HG03460 (cell line): ENCODE data around the gene PTPRC.

Experiments
- ATAC-seq: cut with Tn5 transposase; IDR thresholded peaks from one replicate; pipeline ENCODE4 v1.9.1; 2021; ENCODE audit not compliant: unreplicated experiment

PTPRC gene

DNA sequence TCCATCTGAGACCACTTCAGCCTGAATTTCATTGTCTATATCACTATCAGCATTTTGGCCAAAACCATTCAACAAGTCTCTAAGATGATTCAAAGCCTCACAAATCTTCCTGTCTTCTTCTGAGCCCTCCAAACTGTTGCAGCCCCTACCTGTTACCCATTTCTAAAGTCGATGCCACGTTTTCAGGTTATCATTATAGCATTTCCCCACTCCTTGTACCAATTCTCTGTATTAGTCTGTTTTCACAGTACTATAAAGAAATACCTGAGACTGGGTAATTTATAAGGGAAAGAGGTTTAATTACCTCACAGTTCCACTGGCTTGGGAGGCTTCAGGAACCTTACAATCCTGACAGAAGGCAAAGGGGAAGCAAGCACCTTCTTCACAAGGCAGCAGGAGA, 158.8 kb downstream of the PTPRC start:
- ATAC-seq, result no peak

GRCh38 chr1:198798923-198799386, 160.1 kb downstream of the PTPRC start:
- ATAC-seq, result peak; percentile 85

DNA sequence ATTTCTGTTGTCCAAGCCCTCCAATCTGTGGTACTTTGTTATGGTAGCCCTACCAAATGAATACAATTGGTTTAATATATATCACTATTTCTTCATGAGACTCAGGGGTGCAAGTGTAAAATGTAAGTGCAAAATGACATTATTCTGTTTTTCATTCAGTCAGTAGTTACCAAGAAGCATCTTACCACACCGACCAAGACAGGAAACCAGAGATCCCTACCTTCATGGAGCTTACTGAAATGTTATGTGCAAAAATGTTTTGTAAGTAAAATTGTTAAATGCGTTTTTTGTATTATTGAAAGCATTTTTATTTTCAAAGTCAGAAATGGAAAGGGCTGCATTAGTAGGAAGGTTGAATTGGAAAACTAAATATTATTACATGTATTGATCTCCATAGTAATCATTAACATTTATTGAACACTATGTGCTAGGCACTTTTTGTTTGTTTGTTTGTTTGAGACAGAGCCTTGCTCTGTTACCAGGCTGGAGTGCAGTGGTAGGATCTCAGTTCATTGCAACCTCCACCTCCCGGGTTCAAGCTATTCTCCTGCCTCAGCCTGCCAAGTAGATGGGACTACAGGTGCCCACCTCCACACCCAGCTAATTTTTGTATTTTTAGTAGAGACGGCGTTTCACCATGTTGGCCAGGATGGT, 166.8 kb downstream of the PTPRC start:
- no peak for ATAC-seq

- no peak for ATAC-seq
These were observed 168.0 kb downstream of the PTPRC start for GRCh38 chr1:198806861-198807260.
